Ishikawa (cell line): Measurements from ENCODE around the gene PRDM1.

ENCODE experiments used
- EP300 ChIP-seq: IDR thresholded peaks from 2 replicates; pipeline ENCODE4 v1.6.1; 2012; ENCODE audit warnings: borderline replicate concordance
- TAF1 ChIP-seq: IDR thresholded peaks from 2 replicates; pipeline ENCODE4 v1.6.1; 2012; ENCODE audit warnings: low read depth, mild to moderate bottlenecking
- TCF12 ChIP-seq: IDR thresholded peaks from 2 replicates; pipeline ENCODE4 v1.6.1; 2012; ENCODE audit warnings: low read depth
- TEAD4 ChIP-seq: IDR thresholded peaks from 2 replicates; pipeline ENCODE4 v1.6.1; 2012
- ZBTB7A ChIP-seq: IDR thresholded peaks from 2 replicates; pipeline ENCODE4 v1.6.1; 2012; ENCODE audit warnings: low read depth
- TF ChIP-seq, protein P1 (sequence below): IDR thresholded peaks from 2 replicates; pipeline ENCODE4 v1.6.1; 2012; ENCODE audit warnings: low read depth, mild to moderate bottlenecking

- TF ChIP-seq EP300 (no peak), TAF1 (no peak), TEAD4 (no peak), TCF12 (no peak), ZBTB7A (no peak)
- TF ChIP-seq, protein P1, sequence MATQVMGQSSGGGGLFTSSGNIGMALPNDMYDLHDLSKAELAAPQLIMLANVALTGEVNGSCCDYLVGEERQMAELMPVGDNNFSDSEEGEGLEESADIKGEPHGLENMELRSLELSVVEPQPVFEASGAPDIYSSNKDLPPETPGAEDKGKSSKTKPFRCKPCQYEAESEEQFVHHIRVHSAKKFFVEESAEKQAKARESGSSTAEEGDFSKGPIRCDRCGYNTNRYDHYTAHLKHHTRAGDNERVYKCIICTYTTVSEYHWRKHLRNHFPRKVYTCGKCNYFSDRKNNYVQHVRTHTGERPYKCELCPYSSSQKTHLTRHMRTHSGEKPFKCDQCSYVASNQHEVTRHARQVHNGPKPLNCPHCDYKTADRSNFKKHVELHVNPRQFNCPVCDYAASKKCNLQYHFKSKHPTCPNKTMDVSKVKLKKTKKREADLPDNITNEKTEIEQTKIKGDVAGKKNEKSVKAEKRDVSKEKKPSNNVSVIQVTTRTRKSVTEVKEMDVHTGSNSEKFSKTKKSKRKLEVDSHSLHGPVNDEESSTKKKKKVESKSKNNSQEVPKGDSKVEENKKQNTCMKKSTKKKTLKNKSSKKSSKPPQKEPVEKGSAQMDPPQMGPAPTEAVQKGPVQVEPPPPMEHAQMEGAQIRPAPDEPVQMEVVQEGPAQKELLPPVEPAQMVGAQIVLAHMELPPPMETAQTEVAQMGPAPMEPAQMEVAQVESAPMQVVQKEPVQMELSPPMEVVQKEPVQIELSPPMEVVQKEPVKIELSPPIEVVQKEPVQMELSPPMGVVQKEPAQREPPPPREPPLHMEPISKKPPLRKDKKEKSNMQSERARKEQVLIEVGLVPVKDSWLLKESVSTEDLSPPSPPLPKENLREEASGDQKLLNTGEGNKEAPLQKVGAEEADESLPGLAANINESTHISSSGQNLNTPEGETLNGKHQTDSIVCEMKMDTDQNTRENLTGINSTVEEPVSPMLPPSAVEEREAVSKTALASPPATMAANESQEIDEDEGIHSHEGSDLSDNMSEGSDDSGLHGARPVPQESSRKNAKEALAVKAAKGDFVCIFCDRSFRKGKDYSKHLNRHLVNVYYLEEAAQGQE: no peak
Observed at GRCh38 chr6:106134906-106135634, 48.9 kb downstream of the PRDM1 start.
